HL-60/S4 treated with retinoic acid at 250 ng/mL for 4 days and 3 days (cell line): ENCODE measurements around the gene TULP4.
"Not testable (repeated sequence)": the region's sequence is repeated elsewhere in the genome, so short reads cannot be mapped to it uniquely, and the experiment has no call there.

Source experiments
- in situ Hi-C: fragments of 300-500 bp; cut with MboI; formaldehyde crosslinking; loops from 2 replicates; pipeline ENCODE4 v1.7.0; 2022; ENCODE audit warnings: low sequenced_read_pairs

TULP4 gene

DNA sequence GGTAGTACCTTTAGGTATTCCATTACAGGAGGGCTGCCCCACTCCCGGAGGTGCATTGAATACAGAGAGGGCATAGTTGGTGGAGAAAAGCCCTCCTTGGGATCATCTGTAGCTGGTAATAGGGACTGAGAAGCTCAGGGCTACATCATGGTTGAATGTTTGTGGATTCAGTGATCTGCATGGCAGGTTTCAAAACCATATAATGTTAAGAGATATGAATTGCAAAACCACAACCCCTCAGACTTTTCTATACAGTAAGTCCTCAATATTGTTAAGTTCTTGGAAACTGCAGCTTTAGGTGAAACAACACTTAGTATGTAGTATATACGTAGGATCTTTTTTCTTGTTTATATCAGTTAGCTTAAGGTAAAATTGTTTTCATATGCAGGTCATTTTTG, 11.3 kb downstream of the TULP4 start:
- in situ Hi-C loops: no loop called here

- in situ Hi-C loops: no loop called here
Measured at GRCh38 chr6:158324136-158324535, 11.9 kb downstream of the TULP4 start.

GRCh38 chr6:158327211-158327610, 14.9 kb downstream of the TULP4 start:
- in situ Hi-C loops: no loop called here

DNA sequence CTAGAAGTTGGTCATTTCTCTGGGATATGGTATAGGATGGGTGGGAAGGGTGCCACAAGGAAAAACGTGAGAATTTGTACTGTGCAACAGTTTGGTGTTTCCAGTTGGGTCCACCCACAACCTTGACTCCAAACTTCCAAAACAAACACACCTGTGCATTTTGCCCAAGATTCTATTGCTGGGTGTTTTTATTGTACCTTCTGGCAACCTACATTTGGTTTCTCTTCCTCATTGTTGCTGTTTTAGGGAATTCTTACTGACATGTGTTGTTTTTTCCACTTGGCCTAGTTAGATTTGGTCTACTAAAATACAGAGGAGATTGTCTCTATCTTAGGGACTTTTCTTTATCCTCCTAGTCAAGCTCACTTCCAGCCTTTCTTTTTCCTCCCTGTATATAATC, 16.7 kb downstream of the TULP4 start:
- in situ Hi-C loops: no loop called here

- in situ Hi-C loops: no loop called here
Measured at GRCh38 chr6:158329531-158329930, 17.3 kb downstream of the TULP4 start.

DNA sequence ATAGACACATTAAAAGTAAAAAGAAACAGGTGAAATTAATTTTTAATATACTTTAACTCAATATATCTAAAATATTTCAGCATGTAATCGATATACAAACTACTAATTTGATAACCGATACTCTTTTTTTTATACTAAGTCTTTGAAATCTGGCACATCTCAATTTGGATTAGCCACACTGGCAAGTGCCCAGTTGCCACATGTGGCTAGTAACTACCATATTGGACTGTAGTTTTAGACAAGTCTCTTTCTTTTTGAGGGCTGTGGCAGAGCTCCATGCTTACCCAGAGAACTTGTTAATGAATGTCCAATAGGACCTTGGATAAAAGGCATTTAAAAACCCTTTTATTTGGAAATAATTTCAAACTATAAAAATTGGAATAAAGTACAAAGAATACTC, 17.8 kb downstream of the TULP4 start:
- in situ Hi-C loops: no loop called here

GRCh38 chr6:158332237-158332636, 20.0 kb downstream of the TULP4 start:
- in situ Hi-C loops: no loop called here

DNA sequence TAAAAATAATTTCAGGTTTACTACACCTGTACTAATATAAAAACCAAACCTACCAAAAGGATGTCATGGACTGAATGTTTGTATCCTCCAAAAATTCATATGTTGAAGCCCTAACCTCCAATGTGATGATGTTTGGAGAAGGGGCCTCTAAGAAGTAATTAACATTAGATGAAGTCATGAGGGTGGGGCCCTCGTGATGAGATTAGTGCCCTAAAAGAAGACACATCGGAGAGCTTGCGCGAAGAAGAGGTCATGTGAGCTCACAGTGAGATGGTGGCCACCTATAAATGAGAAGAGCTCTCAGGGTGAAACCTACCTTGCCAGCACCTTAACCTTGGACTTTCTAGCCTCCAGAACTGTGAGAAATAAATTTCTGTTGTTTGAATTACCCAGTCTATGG, 20.8 kb downstream of the TULP4 start:
- in situ Hi-C loops: no loop called here

GRCh38 chr6:158334534-158334933, 22.3 kb downstream of the TULP4 start:
- in situ Hi-C loops: no loop called here

DNA sequence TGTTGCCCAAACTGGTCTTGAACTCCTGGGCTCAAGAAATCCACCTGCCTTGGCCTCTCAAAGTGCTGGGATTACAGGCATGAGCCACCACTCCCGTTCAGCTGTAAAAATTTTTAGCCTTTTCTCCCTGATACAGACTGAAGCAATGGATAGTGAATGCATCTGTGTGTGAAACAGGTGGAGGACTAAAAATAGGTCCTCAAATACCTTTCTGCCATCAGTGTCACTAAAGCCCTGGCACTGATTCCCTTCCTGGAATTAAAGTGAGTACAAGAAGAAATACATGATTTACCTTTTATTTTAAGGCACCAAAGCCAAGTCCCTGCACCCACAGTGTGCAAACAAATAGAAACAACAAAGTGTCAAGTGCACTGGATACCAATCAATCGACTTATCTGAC, 25.1 kb downstream of the TULP4 start:
- in situ Hi-C loops: no loop called here

DNA sequence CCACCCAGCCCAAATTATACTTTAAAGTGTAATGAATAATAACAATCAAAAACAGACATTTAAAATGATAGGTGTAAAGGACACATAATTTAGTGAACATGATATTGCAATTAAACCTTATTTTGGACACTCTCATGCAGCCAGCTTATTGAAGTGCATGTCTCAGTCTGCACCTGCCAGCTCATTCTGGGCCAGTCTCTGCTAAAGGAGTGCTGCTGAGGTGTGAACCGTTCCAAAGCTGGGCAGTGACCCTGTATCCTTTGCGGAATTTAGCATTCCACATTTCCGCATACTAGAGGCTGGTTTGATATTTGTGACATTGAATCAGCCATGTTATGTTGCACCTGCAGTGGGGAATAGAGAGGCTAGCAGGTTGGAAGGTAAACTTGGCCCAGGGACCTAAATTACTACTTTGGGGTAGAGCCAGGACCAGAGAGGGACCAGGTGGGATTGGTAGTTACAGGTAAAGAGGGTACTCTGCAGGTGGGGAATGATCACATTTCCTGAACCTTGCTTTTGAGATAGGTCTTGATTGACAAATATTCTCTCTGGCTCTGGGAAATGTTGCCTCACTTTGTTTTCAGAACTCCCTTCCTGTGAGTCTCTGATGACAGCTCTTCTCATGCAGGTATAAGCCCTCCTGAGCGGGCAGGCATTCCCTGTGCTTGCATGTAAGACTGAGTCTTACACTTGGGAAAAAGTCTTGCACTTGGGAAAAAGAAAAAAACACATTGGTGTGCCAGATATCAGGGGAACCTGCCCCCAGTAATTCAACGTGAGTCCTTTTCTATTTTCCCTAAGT, 26.2 kb downstream of the TULP4 start:
- in situ Hi-C loops: no loop called here

DNA sequence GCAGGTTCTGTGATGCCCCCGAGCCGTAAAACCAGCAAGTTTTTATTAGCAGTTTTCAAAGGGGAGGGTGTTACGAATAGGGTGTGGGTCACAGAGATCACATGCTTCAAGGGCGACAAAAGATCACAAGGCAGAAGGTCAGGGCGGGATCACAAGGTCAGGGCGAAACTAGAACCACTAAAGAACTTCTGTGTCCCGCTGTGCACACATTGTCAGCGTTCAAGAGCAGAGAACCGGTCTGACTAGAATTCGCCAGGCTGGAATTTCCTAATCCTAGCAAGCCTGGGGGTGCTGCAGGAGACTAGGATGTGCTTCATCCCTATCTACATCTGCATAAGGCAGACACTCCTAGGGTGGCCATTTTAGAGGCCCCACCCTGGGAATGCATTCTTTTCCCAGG, 26.9 kb downstream of the TULP4 start:
- in situ Hi-C loops: not testable (repeated sequence)

- in situ Hi-C loops: no loop called here
Measured at GRCh38 chr6:158340252-158340651, 28.0 kb downstream of the TULP4 start.

- in situ Hi-C loops: no loop called here
Measured at GRCh38 chr6:158344534-158344933, 32.3 kb downstream of the TULP4 start.

GRCh38 chr6:158345444-158345843, 33.2 kb downstream of the TULP4 start:
- in situ Hi-C loops: not testable (repeated sequence)

- in situ Hi-C loops: no loop called here
Measured at GRCh38 chr6:158347335-158347734, 35.1 kb downstream of the TULP4 start.

DNA sequence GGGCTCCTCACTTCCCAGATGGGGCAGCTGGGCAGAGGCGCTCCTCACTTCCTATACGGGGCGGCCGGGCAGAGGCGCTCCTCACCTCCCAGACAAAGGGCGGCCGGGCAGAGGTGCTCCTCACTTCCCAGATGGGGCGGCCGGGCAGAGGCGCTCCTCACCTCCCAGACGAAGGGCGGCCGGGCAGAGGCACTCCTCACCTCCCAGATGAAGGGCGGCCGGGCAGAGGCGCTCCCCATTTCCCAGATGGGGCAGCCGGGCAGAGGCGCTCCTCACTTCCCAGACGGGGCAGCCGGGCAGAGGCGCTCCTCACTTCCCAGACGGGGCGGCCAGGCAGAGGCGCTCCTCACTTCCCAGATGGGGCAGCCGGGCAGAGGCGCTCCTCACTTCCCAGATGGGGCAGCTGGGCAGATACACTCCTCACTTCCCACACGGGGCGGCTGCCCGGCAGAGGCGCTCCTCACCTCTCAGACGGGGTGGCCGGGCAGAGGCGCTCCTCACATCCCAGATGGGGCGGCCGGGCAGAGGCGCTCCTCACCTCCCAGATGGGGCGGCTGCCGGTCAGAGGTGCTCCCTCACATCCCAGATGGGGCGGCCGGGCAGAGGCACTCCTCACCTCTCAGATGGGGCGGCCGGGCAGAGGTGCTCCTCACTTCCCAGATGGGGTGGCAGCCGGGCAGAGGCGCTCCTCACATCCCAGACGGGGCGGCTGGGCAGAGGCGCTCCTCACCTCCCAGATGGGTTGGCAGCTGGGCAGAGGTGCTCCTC, 36.7 kb downstream of the TULP4 start:
- in situ Hi-C loops: not testable (repeated sequence)

DNA sequence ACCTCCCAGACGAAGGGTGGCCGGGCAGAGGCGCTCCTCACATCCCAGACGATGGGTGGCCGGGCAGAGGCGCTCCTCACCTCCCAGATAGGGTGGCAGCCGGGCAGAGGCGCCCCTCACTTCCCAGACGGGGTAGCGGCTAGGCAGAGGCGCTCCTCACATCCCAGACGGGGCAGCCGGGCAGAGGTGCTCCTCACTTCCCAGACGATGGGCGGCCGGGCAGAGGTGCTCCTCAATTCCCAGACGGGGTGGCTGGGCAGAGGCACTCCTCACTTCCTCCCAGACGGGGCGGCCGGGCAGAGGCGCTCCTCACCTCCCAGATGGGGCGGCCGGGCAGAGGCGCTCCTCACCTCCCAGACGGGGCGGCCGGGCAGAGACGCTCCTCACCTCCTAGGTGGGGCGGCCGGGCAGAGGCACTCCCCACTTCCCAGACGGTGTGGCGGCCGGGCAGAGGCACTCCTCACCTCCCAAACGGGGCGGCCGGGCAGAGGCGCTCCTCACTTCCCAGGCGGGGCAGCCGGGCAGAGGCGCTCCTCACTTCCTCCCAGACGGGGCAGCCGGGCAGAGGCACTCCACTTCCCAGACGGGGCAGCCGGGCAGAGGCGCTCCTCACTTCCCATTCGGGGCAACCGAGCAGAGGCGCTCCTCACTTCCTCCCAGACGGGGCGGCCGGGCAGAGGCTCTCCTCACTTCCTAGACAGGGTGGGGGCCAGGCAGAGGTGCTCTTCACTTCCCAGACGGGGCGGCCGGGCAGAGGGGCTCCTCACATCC, 37.4 kb downstream of the TULP4 start:
- in situ Hi-C loops: not testable (repeated sequence)

- in situ Hi-C loops: not testable (repeated sequence)
Measured at GRCh38 chr6:158350731-158351130, 38.5 kb downstream of the TULP4 start.

- in situ Hi-C loops: no loop called here
Measured at GRCh38 chr6:158353883-158354877, 41.9 kb downstream of the TULP4 start.
